ENCODE results near the gene RNF114. TPM values are rescaled to one million over a fixed set of nuclear protein-coding genes. Genes with fewer than 3 reads are reported as not detected.
"Not testable (repeated sequence)": the region's sequence is repeated elsewhere in the genome, so short reads cannot be mapped to it uniquely, and the experiment has no call there.

Gene RNF114
- total RNA-seq, 1 donor = 78.5 TPM

DNA sequence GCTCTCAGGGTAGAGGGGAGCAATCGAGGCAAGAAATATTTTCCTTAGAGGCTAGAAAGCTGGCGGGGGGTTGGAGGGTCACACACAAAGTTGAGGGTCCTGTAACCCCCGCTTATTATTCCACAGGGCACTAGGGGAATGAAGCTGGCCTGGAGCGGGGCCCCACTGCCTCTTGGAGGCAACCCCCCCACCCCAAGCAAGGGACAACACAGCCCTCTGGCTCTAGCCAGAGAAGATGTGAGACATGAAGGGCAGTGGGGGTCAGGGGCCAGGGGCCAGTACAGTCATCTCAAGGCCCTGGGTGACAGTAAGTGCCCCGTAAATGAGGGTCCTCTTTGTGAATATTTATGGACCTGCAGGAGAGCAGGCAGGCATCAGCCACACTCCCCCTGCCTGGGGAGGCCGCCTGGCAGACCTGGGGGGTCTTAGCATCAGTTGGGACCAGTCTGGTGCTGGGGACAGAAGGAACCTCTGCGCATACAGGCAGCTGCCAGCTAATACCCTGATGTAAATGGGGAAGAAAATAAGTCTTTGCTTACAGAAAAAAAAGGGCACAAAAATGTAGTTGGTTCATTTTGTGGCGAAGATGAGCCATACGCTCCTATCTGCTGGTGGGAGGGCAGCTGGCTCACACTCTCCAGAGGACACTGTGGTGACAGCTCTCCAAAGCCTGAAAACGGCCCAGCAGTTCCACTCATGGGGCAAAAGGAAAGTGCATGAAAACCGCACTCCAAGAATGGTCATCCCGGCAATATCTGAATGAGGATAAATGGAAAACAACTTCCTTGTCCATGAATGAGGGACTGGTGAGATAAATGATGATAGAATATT is 42.7 kb upstream of the RNF114 start:
- H3K9me3 ChIP-seq (ENCODE audit: low read depth, low read length) = no peaks in the 10 kb centered on the region
- TF ChIP-seq, protein P1, sequence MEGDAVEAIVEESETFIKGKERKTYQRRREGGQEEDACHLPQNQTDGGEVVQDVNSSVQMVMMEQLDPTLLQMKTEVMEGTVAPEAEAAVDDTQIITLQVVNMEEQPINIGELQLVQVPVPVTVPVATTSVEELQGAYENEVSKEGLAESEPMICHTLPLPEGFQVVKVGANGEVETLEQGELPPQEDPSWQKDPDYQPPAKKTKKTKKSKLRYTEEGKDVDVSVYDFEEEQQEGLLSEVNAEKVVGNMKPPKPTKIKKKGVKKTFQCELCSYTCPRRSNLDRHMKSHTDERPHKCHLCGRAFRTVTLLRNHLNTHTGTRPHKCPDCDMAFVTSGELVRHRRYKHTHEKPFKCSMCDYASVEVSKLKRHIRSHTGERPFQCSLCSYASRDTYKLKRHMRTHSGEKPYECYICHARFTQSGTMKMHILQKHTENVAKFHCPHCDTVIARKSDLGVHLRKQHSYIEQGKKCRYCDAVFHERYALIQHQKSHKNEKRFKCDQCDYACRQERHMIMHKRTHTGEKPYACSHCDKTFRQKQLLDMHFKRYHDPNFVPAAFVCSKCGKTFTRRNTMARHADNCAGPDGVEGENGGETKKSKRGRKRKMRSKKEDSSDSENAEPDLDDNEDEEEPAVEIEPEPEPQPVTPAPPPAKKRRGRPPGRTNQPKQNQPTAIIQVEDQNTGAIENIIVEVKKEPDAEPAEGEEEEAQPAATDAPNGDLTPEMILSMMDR (IDR thresholded peaks at IDR 0.05; ENCODE audit: extremely low read depth, low read depth, low read length) = no peak
- H2AFZ ChIP-seq (ENCODE audit: low read length) = peak overlapping the region; percentile 37
- H3K4me3 ChIP-seq (ENCODE audit: insufficient read depth, low read length) = peak overlapping the region; percentile 68
- H3K27me3 ChIP-seq (ENCODE audit: insufficient read depth, low read length) = no peaks in the 10 kb centered on the region
- DNase-seq (ENCODE audit: insufficient read length, low spot score, missing footprints) = peak; percentile 94
- peaks cover 6% of the 10 kb centered on the region for H4K20me1 ChIP-seq (ENCODE audit: insufficient read depth, low read length)
- no peaks in the 10 kb centered on the region for H3K36me3 ChIP-seq (ENCODE audit: insufficient read depth, low read length)
- peaks cover 2% of the 10 kb centered on the region for H3K79me2 ChIP-seq (ENCODE audit: insufficient read depth, low read length)
- H3K4me2 ChIP-seq (ENCODE audit: insufficient read depth, low read length) = peak overlapping the region; percentile 91
- H3K27ac ChIP-seq (ENCODE audit: low read depth, low read length) = peak overlapping the region; percentile 45
- peaks cover 22% of the 10 kb centered on the region for H3K4me1 ChIP-seq (ENCODE audit: insufficient read depth, low read length)

DNA sequence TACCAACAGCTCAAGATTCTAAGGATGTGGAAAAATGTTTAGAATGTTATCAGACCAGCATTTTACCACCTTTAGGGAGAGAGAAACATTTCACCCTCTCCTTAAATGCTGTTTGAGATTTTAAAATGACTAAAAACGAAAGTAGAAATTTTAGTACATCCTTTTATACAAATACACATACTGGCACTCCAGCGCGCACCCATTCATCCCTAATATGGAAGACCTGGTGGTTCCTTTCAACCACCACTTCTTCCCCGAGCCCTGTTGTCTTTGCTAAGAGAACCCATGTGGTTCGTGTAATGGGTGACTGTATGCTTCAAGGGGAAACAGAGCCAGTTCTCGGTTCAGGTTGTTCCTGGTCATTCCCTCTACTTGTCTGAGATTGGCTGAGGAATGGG is 42.1 kb upstream of the RNF114 start:
- peak overlapping the region; percentile 45 for H3K27ac ChIP-seq (ENCODE audit: low read depth, low read length)
- peak overlapping the region; percentile 37 for H2AFZ ChIP-seq (ENCODE audit: low read length)
- DNase-seq (ENCODE audit: insufficient read length, low spot score, missing footprints) = peak; percentile 86
- H3K27me3 ChIP-seq (ENCODE audit: insufficient read depth, low read length) = no peaks in the 10 kb centered on the region
- H3K9me3 ChIP-seq (ENCODE audit: low read depth, low read length) = no peaks in the 10 kb centered on the region
- H3K4me1 ChIP-seq (ENCODE audit: insufficient read depth, low read length) = peaks cover 22% of the 10 kb centered on the region
- no peaks in the 10 kb centered on the region for H3K36me3 ChIP-seq (ENCODE audit: insufficient read depth, low read length)
- TF ChIP-seq, protein P1 (IDR thresholded peaks at IDR 0.05; ENCODE audit: extremely low read depth, low read depth, low read length) = no peak
- H3K79me2 ChIP-seq (ENCODE audit: insufficient read depth, low read length) = peaks cover 2% of the 10 kb centered on the region
- peaks cover 3% of the 10 kb centered on the region for H4K20me1 ChIP-seq (ENCODE audit: insufficient read depth, low read length)
- H3K4me3 ChIP-seq (ENCODE audit: insufficient read depth, low read length) = peak overlapping the region; percentile 68
- H3K4me2 ChIP-seq (ENCODE audit: insufficient read depth, low read length) = peak overlapping the region; percentile 91

DNA sequence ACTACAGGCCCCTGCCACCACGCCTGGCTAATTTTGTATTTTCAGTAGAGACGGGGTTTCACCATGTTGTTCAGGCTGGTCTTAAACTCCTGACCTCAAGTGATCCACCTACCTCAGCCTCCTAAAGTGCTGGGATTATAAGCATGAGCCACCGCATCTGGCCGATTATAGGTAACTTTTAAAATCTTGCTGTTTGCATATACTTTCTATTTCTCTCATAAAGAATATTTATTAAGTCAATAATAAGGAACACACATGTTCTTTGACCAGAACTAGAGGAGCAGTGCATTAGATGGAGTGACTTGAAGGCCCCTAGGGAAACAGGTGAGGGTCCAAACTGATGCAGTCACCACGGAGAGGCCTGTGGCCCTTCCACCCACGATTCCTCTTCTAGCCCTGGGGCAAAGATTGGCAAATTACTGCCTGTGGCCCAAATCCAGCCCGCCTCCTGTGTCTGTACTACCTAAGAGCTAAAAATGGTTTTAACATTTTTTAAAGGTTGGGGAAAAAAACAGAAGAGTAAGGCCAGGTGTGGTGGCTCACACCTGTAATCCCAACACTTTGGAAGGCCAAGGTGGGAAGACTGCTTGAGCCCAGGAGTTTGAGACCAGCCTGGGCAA is 40.6 kb upstream of the RNF114 start:
- H3K9me3 ChIP-seq (ENCODE audit: low read depth, low read length); H3K27ac ChIP-seq (ENCODE audit: low read depth, low read length); H3K79me2 ChIP-seq (ENCODE audit: insufficient read depth, low read length); H3K4me3 ChIP-seq (ENCODE audit: insufficient read depth, low read length); H3K27me3 ChIP-seq (ENCODE audit: insufficient read depth, low read length); DNase-seq (ENCODE audit: insufficient read length, low spot score, missing footprints); H2AFZ ChIP-seq (ENCODE audit: low read length); H4K20me1 ChIP-seq (ENCODE audit: insufficient read depth, low read length); H3K36me3 ChIP-seq (ENCODE audit: insufficient read depth, low read length); H3K4me2 ChIP-seq (ENCODE audit: insufficient read depth, low read length): not testable (repeated sequence)
- H3K4me1 ChIP-seq (ENCODE audit: insufficient read depth, low read length) = peaks cover 22% of the 10 kb centered on the region

DNA sequence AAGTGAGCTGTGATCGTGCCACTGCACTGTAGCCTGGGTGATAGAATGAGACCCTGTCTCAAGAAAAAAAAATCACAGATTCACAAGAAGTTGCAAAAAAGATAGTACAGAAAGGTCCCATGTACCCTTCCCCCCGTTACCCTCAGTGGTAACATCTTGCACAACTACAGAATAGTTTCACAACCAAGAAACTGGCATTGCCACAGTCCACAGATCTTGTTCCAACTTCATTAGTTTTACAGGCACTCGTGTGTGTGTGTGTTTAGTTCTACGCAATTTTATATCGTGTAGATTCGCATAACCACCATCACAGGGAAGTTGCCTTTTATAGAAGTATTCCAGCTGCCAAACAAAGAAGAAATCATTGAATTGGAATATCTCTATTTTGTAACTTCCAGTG is 40.0 kb upstream of the RNF114 start:
- Histone ChIP-seq H3K9me3 (ENCODE audit: low read depth, low read length) (no peaks in the 10 kb centered on the region), H4K20me1 (ENCODE audit: insufficient read depth, low read length) (peaks cover 6% of the 10 kb centered on the region), H3K4me1 (ENCODE audit: insufficient read depth, low read length) (peaks cover 22% of the 10 kb centered on the region)

More for the DNA sequence above, 40.0 kb upstream of the RNF114 start:
- Histone ChIP-seq H3K36me3 (ENCODE audit: insufficient read depth, low read length) (no peaks in the 10 kb centered on the region), H3K27me3 (ENCODE audit: insufficient read depth, low read length) (no peaks in the 10 kb centered on the region), H3K4me3 (ENCODE audit: insufficient read depth, low read length) (no peak overlapping the region), H2AFZ (ENCODE audit: low read length) (no peak overlapping the region), H3K27ac (ENCODE audit: low read depth, low read length) (no peak overlapping the region), H3K4me2 (ENCODE audit: insufficient read depth, low read length) (no peak overlapping the region), H3K79me2 (ENCODE audit: insufficient read depth, low read length) (peaks cover 2% of the 10 kb centered on the region)
- DNase-seq (ENCODE audit: insufficient read length, low spot score, missing footprints) = no peak
- TF ChIP-seq, protein P1 (IDR thresholded peaks at IDR 0.05; ENCODE audit: extremely low read depth, low read depth, low read length) = no peak

Data from osteoblast (primary cell).